ENCODE results near the gene BTBD1.

Gene BTBD1

DNA sequence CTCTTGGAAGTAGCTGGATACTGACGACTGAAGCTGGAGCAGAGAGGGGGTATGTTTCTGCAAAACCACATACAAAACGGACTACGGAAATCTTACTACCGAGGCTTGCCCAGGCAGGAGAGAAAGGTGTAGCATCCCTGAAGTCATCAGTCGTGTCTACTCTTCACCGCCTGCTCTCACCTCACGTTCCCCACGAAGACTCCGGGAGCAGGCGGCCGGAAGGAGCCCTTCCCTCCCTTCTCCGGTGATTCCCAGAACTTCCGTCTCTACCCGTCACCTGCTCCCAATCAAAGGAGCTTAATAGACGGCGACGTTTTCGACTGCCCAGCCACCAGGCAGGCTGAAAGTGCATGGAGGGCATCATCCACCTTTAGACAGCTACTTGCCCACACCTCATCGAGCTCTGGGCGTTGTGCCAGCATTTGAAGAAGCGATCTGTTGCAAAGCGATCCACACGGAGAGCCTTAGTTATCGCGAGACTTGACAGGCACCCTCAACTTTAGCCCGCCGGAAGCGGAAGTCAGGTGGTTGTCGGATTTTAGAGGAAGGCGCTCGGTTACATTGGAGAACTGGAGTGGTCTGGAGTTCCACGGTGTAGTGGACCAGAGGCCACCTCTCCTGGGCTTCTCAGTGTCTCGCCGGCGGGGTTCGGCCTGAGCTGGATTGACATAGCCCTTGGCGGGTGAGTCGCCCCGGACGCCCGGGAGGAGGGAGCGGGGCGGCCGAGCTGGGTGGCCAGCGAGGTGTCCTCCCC lies 81.2 kb downstream of the BTBD1 start, which contains the start of gene RAMAC:
Gene RAMAC (plus strand): TSS at position 523 of the 754 bp plus-strand sequence. CDS start 2,809 bp downstream, outside the sequence.
- peak; percentile 96 for DNase-seq

DNA sequence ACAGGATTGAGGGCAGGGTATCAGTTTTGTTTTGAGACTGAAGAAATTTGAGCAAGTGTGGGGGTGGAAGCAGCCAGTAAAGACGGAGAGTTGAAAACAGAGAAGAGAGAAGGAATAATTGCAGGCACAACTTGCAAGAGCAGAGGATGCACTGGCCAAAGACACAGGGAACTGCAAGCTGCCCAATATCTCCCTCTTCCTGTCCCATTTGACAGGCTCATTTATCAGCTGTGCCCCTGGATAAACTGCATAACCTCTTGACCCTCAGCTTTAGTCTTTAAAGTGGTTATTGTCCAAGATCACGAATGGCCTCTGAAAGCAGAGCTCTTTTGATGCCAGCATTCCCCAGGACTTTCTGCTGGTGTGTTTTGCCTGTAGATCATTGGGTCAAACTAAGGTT lies 86.1 kb downstream of the BTBD1 start:
- no peak for DNase-seq

DNA sequence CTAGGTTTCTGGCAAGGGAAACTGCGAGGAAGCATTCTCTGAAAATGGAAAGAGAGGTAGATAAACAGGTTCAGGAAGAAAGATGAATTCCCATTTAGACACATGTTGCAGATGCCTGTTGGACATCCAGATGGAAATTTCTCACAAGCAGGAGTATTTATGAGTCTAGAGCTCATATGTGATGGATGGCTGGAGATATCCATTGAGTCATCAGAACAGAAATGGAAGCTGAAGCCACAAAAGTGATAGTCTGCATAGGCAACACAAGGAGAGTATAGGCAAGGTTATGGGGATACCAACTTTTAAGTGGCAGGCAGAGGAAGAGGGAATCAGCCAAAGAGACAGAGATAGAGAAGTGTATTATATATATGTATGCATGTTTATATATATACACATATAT lies 87.3 kb downstream of the BTBD1 start:
- no peak for DNase-seq

DNA sequence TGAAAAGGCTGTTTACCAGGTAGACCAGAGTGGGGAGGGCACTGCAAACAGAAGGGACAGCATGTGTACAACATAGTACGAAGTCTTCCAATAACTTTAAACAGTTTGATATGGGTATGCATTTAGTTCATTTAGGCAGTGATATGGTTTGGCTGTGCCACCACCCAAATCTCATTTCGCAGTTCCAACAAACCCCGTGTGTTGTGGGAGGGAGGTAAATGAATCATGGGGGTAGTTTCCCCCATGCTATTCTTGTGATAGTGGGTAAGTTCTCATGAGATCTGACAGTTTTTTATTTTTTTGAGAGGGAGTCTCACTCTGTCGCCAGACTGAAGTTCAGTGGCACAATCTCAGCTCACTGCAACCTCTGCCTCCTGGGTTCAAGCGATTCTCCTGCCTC lies 88.6 kb downstream of the BTBD1 start:
- DNase-seq = no peak

DNA sequence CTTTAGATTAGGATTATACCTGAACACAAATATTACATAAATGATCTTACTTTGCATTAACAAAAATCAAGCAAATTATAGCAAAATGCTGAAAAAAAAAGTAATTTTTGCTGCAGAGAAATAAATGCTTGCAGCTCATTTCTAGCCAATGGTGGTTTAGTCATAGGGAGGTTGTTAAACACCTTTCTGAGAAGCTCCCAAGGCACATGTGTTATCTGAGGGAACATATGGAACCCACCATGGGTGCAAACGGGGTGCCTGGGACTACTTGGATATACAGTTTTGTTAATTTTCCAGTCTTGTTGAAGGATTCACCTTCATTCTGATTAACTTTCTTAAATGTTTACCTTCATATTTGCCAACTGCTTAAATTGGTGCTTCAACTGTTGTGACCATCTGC lies 90.0 kb downstream of the BTBD1 start:
- no peak for DNase-seq

DNA sequence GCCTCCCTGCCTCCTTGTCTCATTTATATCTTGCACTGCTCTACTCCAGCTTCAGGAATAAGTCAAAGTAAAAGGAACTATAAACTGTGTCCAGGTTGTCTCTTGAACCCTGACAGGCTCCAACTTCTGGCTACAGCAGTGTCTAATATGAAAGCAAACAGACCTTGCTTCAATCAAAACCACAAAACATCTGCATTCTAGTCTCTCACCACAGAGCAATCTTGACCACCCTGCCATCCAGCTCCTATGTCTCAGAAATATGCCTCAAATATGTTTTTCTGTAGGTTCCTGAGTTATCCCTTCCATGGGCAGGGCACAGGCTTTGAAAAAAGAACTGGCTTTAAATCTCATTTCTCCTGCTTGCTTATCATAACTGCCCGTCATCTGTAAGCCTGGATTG lies 94.1 kb downstream of the BTBD1 start:
- no peak for DNase-seq

DNA sequence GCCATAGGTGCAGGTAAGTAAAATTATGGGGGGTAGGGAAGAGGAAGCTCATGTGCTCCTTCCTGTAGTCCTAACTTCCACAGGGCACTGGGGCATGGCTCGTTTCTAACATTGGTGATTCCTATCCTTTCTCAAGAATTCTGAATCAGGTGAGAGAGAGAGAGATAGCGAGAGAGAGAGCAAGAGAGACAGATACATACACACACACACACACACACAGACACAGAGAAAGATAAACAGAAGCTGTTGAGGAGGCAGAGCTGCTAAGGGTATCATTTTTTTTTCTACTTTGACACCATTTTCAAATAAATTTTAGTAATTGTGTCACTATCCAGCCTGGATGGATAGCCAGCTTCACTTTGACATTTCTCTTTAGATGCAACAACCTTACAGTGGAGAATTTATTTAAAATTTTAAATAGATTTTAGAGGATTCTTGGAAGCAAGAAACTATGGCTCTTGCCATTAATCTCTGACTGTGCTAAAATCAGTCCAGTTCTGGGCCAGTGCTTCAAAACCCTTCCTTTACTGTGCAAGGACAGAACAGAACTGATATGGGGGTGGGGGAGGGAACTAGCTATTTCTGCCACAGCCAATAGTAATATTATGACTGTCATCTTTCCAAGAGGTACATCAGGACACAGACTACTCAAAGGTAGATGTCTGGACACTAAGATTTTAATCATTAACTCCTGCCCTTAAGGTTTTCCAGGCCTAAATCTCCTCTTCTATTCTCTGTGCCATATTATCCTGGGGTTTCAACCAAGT lies 95.7 kb downstream of the BTBD1 start:
- DNase-seq = no peak

DNA sequence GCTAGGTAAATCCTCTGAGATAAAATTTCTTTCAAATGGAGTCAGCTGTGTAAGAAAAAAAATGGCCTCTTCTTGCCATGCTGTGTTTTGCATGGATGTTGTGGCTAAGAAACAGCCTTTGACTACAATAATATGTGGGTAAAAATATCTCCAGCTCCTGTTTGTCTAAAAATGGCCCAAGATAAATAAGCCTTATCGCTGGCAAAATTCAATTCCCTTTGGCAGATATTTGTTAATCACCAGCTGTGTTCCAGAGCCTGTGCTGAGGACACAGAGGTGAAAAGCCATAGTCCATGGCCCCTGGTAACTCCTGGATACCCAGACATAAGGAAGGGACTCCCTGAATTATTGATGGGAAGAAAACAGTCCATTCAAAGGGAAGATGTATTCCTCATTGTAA lies 96.4 kb downstream of the BTBD1 start:
- DNase-seq = no peak

DNA sequence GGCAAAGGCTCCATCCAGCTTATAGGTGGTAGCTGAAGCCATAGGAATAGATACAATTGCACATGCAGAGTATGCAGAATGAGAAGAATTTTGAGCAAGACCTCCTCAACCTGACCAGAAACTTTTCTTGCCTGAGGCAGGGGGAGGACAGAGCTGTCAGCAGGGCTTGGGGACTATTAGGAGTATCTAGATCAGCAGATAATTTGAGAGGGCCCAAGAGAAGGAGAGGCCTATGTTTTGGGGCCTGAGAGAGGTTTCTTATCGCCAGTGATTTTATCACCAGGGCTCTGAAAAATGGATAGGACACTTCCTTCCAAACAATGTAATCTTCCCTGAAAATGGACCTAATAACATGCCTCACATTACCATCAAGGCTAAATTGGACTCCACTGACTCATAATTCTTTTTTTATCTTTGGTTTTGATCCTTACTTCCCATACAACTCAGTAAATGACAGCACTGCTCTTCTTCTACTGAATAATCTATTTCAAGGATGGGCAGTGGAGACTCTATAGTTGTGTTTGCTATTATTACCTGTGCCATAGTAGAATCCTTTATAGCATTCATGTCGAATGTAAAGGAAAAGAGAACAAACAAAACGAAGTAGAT lies 96.9 kb downstream of the BTBD1 start:
- no peak for DNase-seq

DNA sequence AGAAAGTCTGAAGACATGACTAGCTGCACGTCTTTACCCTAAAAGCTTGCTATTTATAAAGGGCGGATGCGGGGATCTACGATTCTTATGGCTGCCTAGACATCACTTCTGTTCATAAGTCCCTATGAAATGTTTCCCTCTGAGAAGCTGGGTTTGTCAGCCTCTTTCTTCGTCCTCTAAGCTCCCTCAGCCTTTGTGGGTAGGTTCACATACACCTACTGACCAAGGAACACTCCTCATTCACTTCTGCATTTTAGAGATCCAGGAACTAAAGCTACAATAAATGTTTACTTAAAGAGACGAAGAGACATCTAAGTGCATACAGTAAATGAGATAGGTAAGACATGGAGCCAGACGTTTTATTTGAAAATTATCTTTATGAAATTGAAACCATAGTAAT lies 97.7 kb downstream of the BTBD1 start:
- no peak for DNase-seq

DNA sequence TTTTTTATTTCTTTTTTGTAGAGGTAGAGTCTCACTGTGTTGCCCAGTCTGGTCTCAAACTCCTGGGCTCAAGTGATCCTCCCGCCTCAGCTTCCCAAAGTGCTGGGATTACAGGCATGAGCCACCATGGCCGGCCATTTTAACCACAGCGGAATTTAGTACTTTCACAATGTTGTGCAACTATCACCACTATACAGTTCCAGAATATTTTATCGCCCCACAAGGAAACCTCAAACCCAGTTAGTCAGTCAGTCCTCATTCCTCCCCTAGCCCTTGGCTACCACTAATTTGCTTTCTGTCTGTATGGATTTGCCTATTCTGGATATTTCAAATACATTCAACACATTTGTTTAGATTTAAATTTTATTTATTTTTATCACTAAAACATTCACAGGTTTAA lies 99.0 kb downstream of the BTBD1 start:
- DNase-seq = peak; percentile 65

DNA sequence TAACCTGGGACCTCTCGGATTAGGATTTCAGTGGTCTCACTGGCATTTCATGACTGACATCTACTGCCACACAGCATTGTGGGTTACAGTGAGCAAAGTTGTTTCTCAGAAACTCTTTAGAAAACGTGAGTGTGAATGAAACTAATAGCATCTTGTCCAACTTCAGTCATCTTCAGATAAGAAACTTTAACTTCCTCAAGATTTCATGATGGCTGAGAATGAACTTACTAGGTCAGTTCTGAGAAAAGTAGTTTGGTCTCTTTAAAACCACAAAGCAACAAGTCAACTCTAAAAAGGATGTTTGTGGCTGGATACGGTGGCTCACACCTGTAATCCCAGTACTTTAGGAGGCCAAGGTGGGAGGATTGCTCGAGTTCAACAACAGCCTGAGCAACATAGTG lies 100.4 kb downstream of the BTBD1 start:
- no peak for DNase-seq
